Lower leg skin (tissue), 4 donors: Measurements from ENCODE around the gene INTS14. TPM values are rescaled to one million over a fixed set of nuclear protein-coding genes. Genes with fewer than 3 reads are reported as not detected.

Experiments
- DNase-seq, 2 donors: peaks; one replicate each; pipeline ENCODE4 v3.0.0-alpha.2; 2019; ENCODE audit warnings: low spot score in 2 of 2
- H3K4me3 ChIP-seq: fragments of 200-600 bp; sonication (generic); 2 replicates; pipeline ENCODE4 v1.5.1; 2017; ENCODE audit warnings: mild to moderate bottlenecking, low read depth; ENCODE audit not compliant: poor library complexity, severe bottlenecking
- POLR2A ChIP-seq, 2 donors: fragments of 450-650 bp; IDR thresholded peaks; one replicate each; pipeline ENCODE4 v1.6.1; 2016 to 2017; ENCODE audit warnings: antibody characterized with exemption in 2 of 2, mild to moderate bottlenecking in 1 of 2, moderate library complexity in 1 of 2
- WGBS, 2 donors: methylation state at CpG; one replicate each; pipeline ENCODE4 v1.1.5; 2018; 5-methylcytosine and 5-hydroxymethylcytosine counted together
- intact Hi-C: fragments of 100-400 bp; cut with DNase I; formaldehyde crosslinking; loops from one replicate; pipeline ENCODE4 v1.15.0; 2023; ENCODE audit warnings: low total_unique reads
- total RNA-seq, 4 donors: library from RNA; depleted of rRNA; stranded (reverse); fragments of >200 nt; gene quantifications; one replicate each; pipeline ENCODE4 v1.1.0, GENCODE V29; 2016
- TF ChIP-seq, protein P1 (sequence below), 3 donors: fragments of 450-650 bp; IDR thresholded peaks; one replicate each; pipeline ENCODE4 v1.5.1; 2016; ENCODE audit warnings: antibody characterized with exemption in 3 of 3, mild to moderate bottlenecking in 3 of 3, moderate library complexity in 2 of 3

INTS14 gene
- total RNA-seq, 4 donors from 2014 or later: 22.6 to 37.6 (median 32.7) TPM

DNA sequence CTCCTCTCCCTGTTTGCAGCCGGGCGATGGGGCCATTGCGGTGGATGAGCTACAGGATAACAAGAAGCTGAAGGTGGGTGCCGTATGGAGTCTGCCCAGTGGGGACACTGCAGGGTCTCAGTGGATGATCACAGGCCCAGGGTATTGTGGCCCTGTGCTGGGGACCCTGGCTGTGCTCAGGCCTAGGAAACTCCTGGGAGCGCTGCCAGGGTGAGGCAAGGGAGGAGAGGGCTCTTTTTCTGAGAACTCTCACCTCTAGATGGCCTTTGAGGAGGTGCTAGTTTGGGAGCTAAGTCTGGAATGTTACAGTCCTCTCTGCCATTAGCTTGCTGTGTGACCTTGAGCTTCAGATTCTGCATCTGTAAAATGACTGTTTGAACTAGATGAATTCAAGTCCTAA is 27.2 kb upstream of the INTS14 start:
- 86 to 92% methylated on average over 5 of the region's 5 CpGs for WGBS, 2 donors
- TF ChIP-seq, protein P1, sequence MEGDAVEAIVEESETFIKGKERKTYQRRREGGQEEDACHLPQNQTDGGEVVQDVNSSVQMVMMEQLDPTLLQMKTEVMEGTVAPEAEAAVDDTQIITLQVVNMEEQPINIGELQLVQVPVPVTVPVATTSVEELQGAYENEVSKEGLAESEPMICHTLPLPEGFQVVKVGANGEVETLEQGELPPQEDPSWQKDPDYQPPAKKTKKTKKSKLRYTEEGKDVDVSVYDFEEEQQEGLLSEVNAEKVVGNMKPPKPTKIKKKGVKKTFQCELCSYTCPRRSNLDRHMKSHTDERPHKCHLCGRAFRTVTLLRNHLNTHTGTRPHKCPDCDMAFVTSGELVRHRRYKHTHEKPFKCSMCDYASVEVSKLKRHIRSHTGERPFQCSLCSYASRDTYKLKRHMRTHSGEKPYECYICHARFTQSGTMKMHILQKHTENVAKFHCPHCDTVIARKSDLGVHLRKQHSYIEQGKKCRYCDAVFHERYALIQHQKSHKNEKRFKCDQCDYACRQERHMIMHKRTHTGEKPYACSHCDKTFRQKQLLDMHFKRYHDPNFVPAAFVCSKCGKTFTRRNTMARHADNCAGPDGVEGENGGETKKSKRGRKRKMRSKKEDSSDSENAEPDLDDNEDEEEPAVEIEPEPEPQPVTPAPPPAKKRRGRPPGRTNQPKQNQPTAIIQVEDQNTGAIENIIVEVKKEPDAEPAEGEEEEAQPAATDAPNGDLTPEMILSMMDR (IDR thresholded peaks at IDR 0.05): no peak
- no peak for TF ChIP-seq POLR2A (IDR thresholded peaks at IDR 0.05)

DNA sequence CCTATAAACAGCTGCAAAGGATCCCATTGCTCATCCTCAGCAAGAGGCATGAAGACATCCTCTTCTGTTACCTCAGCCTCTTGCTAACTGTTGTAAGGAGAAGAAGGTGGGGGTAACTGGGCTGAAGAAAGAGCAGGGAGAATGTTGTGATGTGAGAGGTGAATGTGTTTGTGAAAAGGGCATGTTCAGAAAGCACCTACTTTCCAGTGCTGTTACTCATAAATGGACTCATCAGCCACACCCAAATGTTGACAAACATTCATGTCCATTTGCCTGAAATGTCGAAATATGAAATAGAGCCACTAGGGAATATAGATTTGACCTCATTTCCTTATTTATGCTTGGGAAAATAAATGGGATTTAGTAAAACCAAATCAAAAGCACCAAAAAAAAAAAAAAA is 23.4 kb upstream of the INTS14 start:
- DNase-seq: no peak
- intact Hi-C loops: no loop called here

More for the DNA sequence above, 27.2 kb upstream of the INTS14 start:
- intact Hi-C loops: no loop called here
- DNase-seq: no peak
- no peak overlapping the region for H3K4me3 ChIP-seq

DNA sequence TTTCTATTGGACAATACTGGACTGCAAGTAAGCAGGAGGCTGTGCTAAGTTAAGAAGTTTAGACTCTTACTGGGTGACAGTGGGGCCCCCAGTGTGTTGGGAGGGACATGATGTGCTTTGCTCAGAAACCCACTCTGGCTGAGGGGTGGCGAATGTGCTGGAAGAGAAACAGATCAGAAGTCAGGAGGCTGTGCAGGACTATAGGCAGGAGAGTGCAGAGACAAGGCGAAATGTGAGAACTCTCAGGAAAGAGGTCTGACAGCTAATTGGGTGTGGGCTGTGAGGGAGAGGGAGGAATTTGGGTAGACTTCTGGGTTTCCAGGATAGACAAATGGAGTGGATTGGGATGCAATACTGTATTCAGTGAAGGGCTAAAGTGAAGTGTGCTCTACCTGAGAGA is 22.8 kb upstream of the INTS14 start:
- whole genome bisulfite sequencing, 2 donors: 85 to 88% methylated on average over 2 of the region's 2 CpGs
- intact Hi-C loops: no loop called here
- TF ChIP-seq, protein P1 (IDR thresholded peaks at IDR 0.05): no peak
- TF ChIP-seq POLR2A (IDR thresholded peaks at IDR 0.05): no peak
- no peak for DNase-seq
- H3K4me3 ChIP-seq: no peak overlapping the region

More for the DNA sequence above, 23.4 kb upstream of the INTS14 start:
- WGBS, 2 donors: 77 to 83% methylated on average over 1 of the region's 1 CpG
- H3K4me3 ChIP-seq: no peak overlapping the region
- no peak for TF ChIP-seq POLR2A (IDR thresholded peaks at IDR 0.05)
- TF ChIP-seq, protein P1 (IDR thresholded peaks at IDR 0.05): no peak

DNA sequence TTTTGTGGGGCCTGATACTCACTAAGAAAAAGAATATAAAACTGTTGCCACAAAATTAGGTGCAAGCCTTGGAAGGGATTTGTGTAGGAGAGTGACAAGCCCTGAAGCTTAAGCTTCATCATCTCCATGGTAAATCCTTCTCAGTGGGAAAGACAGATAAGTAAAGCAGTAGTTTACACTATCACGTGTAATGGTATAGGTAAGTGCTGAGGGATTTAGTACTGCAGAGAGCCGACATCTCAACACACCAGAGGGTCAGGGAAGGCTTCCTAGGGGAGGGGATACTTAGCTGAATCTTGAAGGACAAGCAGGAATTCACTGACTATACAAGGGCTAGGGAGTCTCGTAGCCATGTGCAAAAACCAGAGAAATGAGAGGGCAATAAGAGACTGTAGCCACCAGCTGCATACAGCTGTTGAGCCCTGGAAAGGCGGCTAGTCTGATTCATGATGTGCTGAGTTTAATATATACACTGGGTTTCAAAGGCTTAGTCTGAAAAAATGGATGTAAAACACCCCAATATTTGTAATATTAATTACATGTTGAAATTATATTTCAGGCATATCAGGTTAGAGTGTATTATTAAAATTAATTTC is 21.9 kb upstream of the INTS14 start:
- DNase-seq: no peak
- intact Hi-C loops: no loop called here
- H3K4me3 ChIP-seq: no peak overlapping the region
- TF ChIP-seq, protein P1 (IDR thresholded peaks at IDR 0.05): no peak
- TF ChIP-seq POLR2A (IDR thresholded peaks at IDR 0.05): no peak
- 87 to 90% methylated on average over 4 of the region's 4 CpGs for WGBS, 2 donors

DNA sequence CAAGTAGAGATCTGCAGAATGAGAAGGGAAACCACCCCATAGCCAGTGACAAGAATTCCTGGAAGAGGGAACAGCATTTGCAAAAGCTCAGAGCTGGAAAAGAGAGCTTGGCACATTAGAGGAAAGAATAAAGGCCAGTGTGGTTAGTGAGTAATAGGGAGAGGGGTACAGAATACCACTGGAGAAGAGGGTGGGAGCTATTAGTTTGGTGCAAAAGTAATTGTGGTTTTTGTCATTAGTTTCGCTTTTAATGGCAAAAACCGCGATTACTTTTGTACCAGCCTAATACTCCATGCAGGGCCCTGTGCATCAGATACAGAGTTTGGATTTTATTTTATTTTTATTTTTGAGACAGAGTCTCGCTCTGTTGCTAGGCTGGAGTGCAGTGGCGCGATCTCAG is 20.6 kb upstream of the INTS14 start:
- intact Hi-C loops: no loop called here
- no peak for DNase-seq
- H3K4me3 ChIP-seq: no peak overlapping the region
- 92 to 96% methylated on average over 6 of the region's 6 CpGs for WGBS, 2 donors
- TF ChIP-seq, protein P1 (IDR thresholded peaks at IDR 0.05): no peak
- TF ChIP-seq POLR2A (IDR thresholded peaks at IDR 0.05): no peak

DNA sequence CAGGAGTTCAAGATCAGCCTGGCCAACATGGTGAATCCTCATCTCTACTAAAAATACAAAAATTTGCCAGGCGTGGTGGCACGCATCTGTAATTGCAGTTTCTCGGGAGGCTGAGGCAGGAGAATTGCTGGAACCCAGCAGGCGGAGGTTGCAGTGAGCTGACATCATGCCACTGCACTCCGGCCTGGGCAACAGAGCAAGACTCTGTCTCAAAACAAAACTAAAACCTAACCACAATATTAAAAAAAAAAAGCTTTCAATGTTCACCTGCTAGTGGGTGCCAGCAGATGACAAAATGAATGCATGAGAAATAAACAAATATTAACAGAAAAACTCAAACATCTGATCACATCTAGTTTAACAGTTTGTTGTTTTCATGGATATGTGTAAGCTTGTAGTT is 19.8 kb upstream of the INTS14 start:
- H3K4me3 ChIP-seq: no peak overlapping the region
- no peak for DNase-seq
- intact Hi-C loops: no loop called here
- no peak for TF ChIP-seq POLR2A (IDR thresholded peaks at IDR 0.05)
- TF ChIP-seq, protein P1 (IDR thresholded peaks at IDR 0.05): no peak
- 97 to 99% methylated on average over 5 of the region's 5 CpGs for WGBS, 2 donors
